Astrocyte of the cerebellum (primary cell): ENCODE data around the gene RGS18.

Experiments
- DNase-seq: peaks from one replicate; pipeline ENCODE4 v3.0.0-alpha.2; 2011; ENCODE audit warnings: low read depth
- H3K4me3 ChIP-seq: 2 replicates; pipeline ENCODE4 v1.5.1; 2011; ENCODE audit warnings: mild to moderate bottlenecking, low read depth, low read length, moderate library complexity
- CTCF ChIP-seq: IDR thresholded peaks from 2 replicates; pipeline ENCODE4 v1.5.1; 2012; ENCODE audit warnings: low read length, low read depth, moderate library complexity, mild to moderate bottlenecking; ENCODE audit errors: missing control alignments
- in situ Hi-C: cut with HindIII; loops from 2 replicates; pipeline ENCODE4 v1.10.0; 2017; ENCODE audit warnings: low sequenced_read_pairs

Gene RGS18, protein sequence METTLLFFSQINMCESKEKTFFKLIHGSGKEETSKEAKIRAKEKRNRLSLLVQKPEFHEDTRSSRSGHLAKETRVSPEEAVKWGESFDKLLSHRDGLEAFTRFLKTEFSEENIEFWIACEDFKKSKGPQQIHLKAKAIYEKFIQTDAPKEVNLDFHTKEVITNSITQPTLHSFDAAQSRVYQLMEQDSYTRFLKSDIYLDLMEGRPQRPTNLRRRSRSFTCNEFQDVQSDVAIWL

DNA sequence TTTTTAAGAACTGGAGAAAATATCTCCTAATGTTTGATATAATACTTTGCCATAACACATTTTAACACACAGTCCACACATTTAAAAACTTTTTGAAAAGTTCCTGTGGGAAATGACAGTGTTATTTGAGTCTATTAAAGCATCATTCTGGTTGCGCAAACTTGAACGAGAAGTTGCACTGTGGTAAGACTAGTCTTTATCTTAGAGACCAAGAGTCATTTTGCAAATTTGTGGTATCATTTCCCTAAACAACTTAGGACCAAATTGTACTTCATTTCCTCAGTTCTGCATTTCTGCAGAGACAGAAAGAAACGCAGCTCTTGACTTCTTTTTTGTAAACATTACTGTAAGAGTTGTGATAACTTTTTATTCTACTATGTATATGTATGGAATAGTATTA, at the start of gene RGS18:
TSS of gene RGS18 (plus strand) at position 282 of the 400 bp plus-strand sequence. CDS start 176 bp downstream, outside the sequence.
- in situ Hi-C loops: no loop called here
- no peak for TF ChIP-seq CTCF
- no peak for DNase-seq
- no peak within 1 kb of the TSS for H3K4me3 ChIP-seq

DNA sequence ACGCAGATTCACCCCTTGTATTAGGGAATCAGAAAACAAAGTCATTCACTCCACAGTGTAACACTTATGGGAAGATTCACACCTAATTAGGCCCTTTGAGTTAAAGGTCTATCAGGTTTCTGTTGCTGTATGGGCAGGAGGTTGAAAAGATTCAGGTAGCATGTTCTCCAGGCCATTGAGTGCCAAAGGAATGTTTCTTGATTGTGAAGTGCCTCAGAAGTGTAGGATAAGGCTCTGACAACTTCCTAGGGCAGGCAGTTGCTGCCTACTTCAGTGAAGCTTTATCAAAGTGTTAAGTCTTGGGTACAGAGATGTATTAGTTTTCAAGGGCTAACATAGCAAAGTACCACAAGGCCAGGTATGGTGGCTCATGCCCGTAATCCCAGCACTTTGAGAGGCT, 48.7 kb upstream of the RGS18 start:
- no peak overlapping the region for H3K4me3 ChIP-seq
- in situ Hi-C loops: no loop called here
- no peak for TF ChIP-seq CTCF
- no peak for DNase-seq

DNA sequence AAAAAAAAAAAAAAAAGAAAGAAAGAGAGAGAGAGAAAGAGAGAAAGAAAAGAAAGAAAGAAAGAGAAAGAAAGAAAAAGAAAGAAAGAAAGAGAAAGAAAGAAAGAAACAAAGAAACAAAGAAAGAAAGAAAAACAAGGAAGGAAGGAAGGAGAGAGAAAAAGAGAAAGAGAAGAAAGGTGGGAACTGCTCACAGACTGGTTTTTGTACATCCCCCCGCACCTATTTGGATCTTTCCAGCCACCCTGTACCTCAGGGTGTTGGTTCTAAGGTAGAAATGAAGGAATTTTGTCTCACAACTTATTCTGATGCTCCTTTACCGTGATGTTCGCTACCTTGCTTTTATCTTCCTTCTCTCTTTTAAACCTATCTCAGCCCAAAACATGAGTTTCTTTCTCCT, 43.3 kb upstream of the RGS18 start:
- no peak for TF ChIP-seq CTCF
- in situ Hi-C loops: no loop called here
- DNase-seq: no peak
- H3K4me3 ChIP-seq: no peak overlapping the region

GRCh38 chr1:192118881-192119405, 39.3 kb upstream of the RGS18 start:
- DNase-seq: no peak
- H3K4me3 ChIP-seq: no peak overlapping the region
- TF ChIP-seq CTCF: no peak
- in situ Hi-C loops: no loop called here

- no peak for TF ChIP-seq CTCF
- in situ Hi-C loops: no loop called here
- no peak for DNase-seq
- no peak overlapping the region for H3K4me3 ChIP-seq
These were observed 38.6 kb upstream of the RGS18 start for GRCh38 chr1:192119701-192120100.

GRCh38 chr1:192122668-192123067, 35.6 kb upstream of the RGS18 start:
- H3K4me3 ChIP-seq: no peak overlapping the region
- no peak for TF ChIP-seq CTCF
- in situ Hi-C loops: no loop called here
- DNase-seq: no peak
